ENCODE data around the gene NRXN3.

DNA sequence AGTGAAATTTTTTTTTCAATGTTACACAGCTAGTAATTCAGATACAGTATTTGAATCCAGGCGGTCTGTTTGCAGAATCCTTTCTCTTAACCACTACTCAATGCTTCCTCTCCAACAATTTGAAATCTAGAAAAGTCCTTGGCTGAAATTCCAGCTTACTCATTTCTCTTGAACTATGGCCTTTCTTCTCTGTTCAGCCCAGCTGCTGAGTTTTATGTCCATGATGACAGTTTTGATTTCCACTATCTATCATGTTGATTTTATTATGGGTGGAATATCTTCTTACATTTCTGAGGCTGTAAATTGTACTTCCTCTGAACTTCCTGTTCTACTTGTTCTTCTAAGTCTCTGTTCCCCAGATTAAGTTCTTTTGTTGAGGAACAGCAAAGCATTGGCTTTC is 1725.8 kb downstream of the NRXN3 start:
- TF ChIP-seq, protein P1, sequence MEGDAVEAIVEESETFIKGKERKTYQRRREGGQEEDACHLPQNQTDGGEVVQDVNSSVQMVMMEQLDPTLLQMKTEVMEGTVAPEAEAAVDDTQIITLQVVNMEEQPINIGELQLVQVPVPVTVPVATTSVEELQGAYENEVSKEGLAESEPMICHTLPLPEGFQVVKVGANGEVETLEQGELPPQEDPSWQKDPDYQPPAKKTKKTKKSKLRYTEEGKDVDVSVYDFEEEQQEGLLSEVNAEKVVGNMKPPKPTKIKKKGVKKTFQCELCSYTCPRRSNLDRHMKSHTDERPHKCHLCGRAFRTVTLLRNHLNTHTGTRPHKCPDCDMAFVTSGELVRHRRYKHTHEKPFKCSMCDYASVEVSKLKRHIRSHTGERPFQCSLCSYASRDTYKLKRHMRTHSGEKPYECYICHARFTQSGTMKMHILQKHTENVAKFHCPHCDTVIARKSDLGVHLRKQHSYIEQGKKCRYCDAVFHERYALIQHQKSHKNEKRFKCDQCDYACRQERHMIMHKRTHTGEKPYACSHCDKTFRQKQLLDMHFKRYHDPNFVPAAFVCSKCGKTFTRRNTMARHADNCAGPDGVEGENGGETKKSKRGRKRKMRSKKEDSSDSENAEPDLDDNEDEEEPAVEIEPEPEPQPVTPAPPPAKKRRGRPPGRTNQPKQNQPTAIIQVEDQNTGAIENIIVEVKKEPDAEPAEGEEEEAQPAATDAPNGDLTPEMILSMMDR (conservative IDR thresholded peaks at IDR 0.05; ENCODE audit: low read length): no peak
- TF ChIP-seq EZH2phosphoT487 (IDR thresholded peaks at IDR 0.05; ENCODE audit: borderline replicate concordance, low read depth, low read length): no peak
